GM12878 (cell line): ENCODE data around the gene PHYKPL. TPM values are rescaled to one million over a fixed set of nuclear protein-coding genes. Genes with fewer than 3 reads are reported as not detected.

Experiments
- ATF7 ChIP-seq: fragments of 450-650 bp; IDR thresholded peaks from 2 replicates; pipeline ENCODE4 v1.6.1; 2016; ENCODE audit warnings: low read depth, mild to moderate bottlenecking
- CREB1 ChIP-seq: IDR thresholded peaks from 2 replicates; pipeline ENCODE4 v1.6.1; 2012; ENCODE audit warnings: low read depth, mild to moderate bottlenecking, inconsistent platforms
- ETV6 ChIP-seq, 2 experiments: fragments of 450-650 bp in 1 of 2; IDR thresholded peaks in 1 of 2; conservative IDR thresholded peaks in 1 of 2; 2 replicates each; pipeline ENCODE4 v1.6.1; 2014; ENCODE audit warnings: antibody characterized with exemption in 1 of 2, borderline replicate concordance in 1 of 2, low read depth in 1 of 2, mild to moderate bottlenecking in 1 of 2, moderate library complexity in 1 of 2
- EZH2 ChIP-seq: IDR thresholded peaks from 2 replicates; pipeline ENCODE4 v1.6.1; 2012; ENCODE audit warnings: low read depth, mild to moderate bottlenecking, control low read depth, inconsistent platforms, low read length, borderline replicate concordance; ENCODE audit not compliant: control insufficient read depth
- MYB ChIP-seq: fragments of 150-350 bp; IDR thresholded peaks from 2 replicates; pipeline ENCODE4 v1.6.1; 2014; ENCODE audit warnings: mild to moderate bottlenecking, low read depth, low read length, borderline replicate concordance
- POLR2A ChIP-seq: IDR thresholded peaks from 2 replicates; pipeline ENCODE4 v1.6.1; 2011; ENCODE audit warnings: low read depth, mild to moderate bottlenecking, low read length
- POLR2AphosphoS2 ChIP-seq: IDR thresholded peaks from 2 replicates; pipeline ENCODE4 v1.6.1; 2011; ENCODE audit warnings: low read depth, mild to moderate bottlenecking, low read length, improper control_type of control experiment, moderate library complexity
- RFX5 ChIP-seq: IDR thresholded peaks from 2 replicates; pipeline ENCODE4 v1.6.1; 2011; ENCODE audit warnings: low read depth, low read length, improper control_type of control experiment
- STAT1 ChIP-seq: fragments of 450-650 bp; conservative IDR thresholded peaks from 2 replicates; pipeline ENCODE4 v1.6.1; 2014; ENCODE audit warnings: antibody characterized with exemption, mild to moderate bottlenecking
- SUPT20H ChIP-seq: IDR thresholded peaks from 2 replicates; pipeline ENCODE4 v1.6.1; 2011; ENCODE audit warnings: low read depth, mild to moderate bottlenecking, low read length, moderate library complexity, borderline replicate concordance; ENCODE audit not compliant: control insufficient read depth
- YBX1 ChIP-seq: fragments of 450-650 bp; IDR thresholded peaks from 2 replicates; pipeline ENCODE4 v1.6.1; 2016; ENCODE audit warnings: antibody characterized with exemption
- ZBED1 ChIP-seq: IDR thresholded peaks from 2 replicates; pipeline ENCODE4 v1.6.1; 2016; ENCODE audit warnings: borderline replicate concordance
- polyA plus RNA-seq, 11 experiments: library from polyadenylated mRNA; depleted of rRNA in 4 of 11; unstranded in 6 of 11; stranded (reverse) in 5 of 11; fragments of >200 nt; fragmentation: Nextera tagmentation in 4 of 11; fragmentation: Illumina TruSeq in 1 of 11; extraction: Ambion mirVana in 4 of 11; extraction: Trizol in 1 of 11; gene quantifications; 1 replicate in 1 of 11; 2 replicates in 10 of 11; pipeline versions ENCODE4 v1.2.1 to v1.2.3, GENCODE V29; 2011 to 2016; ENCODE audit warnings: inconsistent platforms in 2 of 11, missing spikeins in 2 of 11, low read depth in 1 of 11
- total RNA-seq, 4 experiments: library from RNA; depleted of rRNA in 3 of 4; stranded (reverse); fragments of >200 nt in 3 of 4; fragmentation: Illumina TruSeq in 1 of 4; extraction: Trizol in 1 of 4; gene quantifications; 2 replicates each; pipeline versions ENCODE4 v1.2.1 to v1.2.3, GENCODE V29; 2013 to 2021
- TF ChIP-seq, protein P1 (sequence below), 3 experiments: IDR thresholded peaks in 2 of 3; conservative IDR thresholded peaks in 1 of 3; 2 replicates each; pipeline ENCODE4 v1.5.1; 2011; ENCODE audit warnings: low read depth in 3 of 3, low read length in 3 of 3, mild to moderate bottlenecking in 3 of 3, control low read depth in 2 of 3, moderate library complexity in 2 of 3, inconsistent platforms in 1 of 3, mixed read lengths in 1 of 3; ENCODE audit not compliant: control insufficient read depth in 2 of 3, insufficient read depth in 1 of 3; ENCODE audit errors: extremely low read depth in 1 of 3
- TF ChIP-seq, protein P2 (sequence below): IDR thresholded peaks from 2 replicates; pipeline ENCODE4 v1.6.1; 2012; ENCODE audit warnings: low read depth, low read length, improper control_type of control experiment
- TF ChIP-seq, protein P3 (sequence below): fragments of 450-650 bp; IDR thresholded peaks from 2 replicates; pipeline ENCODE4 v1.6.1; 2018; ENCODE audit warnings: borderline replicate concordance, mild to moderate bottlenecking; ENCODE audit not compliant: partially characterized antibody
- TF ChIP-seq, protein P4 (sequence below): fragments of 450-650 bp; formaldehyde crosslinking; IDR thresholded peaks from 2 replicates; pipeline ENCODE4 v1.4.0; 2020; ENCODE audit warnings: mild to moderate bottlenecking, moderate library complexity
- TF ChIP-seq, protein P5 (sequence below): fragments of 450-650 bp; IDR thresholded peaks from 2 replicates; pipeline ENCODE4 v1.6.1; 2017; ENCODE audit warnings: borderline replicate concordance

The PHYKPL gene
- total and polyA plus RNA-seq, 10 of the 15 experiments (the other 5 are each of a cell fraction or from before 2014, with no cell fraction given): 4.5 to 53.9 (median 25.6) TPM

DNA sequence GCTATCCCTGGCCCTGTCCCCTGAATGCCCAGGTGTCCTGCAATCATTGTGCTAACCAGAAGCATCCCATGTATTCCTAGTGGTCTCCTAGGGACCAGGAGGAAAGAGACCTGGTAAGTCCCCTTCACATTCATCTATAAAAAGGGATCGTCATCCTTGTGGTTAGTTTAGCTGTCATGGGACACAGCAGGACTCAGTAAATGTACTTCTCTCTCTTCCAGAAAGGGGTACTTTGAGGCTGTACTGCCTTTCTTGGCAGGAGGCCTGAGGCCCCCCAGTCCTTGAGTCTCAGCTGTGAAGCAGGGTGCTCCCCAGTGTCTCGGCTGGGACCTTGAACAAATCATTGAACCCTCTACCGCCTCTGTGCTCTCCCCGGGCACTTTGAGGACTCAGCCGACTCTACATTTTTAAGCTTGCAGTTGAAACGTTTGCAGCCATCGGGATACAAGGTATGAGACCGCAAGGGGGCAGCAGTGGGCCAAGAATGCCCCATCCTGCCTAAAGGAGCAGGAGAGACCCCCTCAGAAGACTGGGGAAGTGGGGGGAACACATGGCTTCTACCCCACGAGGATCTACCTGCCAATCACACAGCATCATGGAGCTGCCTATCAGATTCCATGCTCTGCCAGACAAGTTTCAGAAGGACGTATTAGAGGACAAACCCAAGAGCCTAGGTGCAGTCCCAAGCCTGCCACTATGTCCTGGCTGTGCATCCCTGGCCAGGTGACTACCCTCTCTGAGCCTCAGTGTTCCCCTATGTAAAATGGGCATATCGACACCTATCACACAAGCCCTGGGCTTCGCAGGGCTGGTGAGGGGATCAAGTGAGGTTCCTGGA, 2.4 kb upstream of the PHYKPL start (continued):
- TF ChIP-seq ETV6 (conservative IDR thresholded peaks at IDR 0.05 in 1 of 2, IDR thresholded peaks at IDR 0.05 in 1 of 2; ENCODE audit: borderline replicate concordance in 1 of 2, low read depth in 1 of 2) (no peak), CREB1 (no peak), SUPT20H (no peak), POLR2AphosphoS2 (no peak), RFX5 (no peak), STAT1 (no peak), EZH2 (no peak), YBX1 (no peak), ZBED1 (no peak), ATF7 (no peak), POLR2A (no peak), MYB (no peak)
- TF ChIP-seq, protein P1, sequence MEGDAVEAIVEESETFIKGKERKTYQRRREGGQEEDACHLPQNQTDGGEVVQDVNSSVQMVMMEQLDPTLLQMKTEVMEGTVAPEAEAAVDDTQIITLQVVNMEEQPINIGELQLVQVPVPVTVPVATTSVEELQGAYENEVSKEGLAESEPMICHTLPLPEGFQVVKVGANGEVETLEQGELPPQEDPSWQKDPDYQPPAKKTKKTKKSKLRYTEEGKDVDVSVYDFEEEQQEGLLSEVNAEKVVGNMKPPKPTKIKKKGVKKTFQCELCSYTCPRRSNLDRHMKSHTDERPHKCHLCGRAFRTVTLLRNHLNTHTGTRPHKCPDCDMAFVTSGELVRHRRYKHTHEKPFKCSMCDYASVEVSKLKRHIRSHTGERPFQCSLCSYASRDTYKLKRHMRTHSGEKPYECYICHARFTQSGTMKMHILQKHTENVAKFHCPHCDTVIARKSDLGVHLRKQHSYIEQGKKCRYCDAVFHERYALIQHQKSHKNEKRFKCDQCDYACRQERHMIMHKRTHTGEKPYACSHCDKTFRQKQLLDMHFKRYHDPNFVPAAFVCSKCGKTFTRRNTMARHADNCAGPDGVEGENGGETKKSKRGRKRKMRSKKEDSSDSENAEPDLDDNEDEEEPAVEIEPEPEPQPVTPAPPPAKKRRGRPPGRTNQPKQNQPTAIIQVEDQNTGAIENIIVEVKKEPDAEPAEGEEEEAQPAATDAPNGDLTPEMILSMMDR (IDR thresholded peaks at IDR 0.05 in 2 of 3, conservative IDR thresholded peaks at IDR 0.05 in 1 of 3; ENCODE audit: control insufficient read depth in 2 of 3, extremely low read depth in 1 of 3, insufficient read depth in 1 of 3, low read depth in 3 of 3, low read length in 3 of 3): peak; percentile 78 to 85 (median 81)
- TF ChIP-seq, protein P2, sequence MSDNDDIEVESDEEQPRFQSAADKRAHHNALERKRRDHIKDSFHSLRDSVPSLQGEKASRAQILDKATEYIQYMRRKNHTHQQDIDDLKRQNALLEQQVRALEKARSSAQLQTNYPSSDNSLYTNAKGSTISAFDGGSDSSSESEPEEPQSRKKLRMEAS: no peak
- TF ChIP-seq, protein P3, sequence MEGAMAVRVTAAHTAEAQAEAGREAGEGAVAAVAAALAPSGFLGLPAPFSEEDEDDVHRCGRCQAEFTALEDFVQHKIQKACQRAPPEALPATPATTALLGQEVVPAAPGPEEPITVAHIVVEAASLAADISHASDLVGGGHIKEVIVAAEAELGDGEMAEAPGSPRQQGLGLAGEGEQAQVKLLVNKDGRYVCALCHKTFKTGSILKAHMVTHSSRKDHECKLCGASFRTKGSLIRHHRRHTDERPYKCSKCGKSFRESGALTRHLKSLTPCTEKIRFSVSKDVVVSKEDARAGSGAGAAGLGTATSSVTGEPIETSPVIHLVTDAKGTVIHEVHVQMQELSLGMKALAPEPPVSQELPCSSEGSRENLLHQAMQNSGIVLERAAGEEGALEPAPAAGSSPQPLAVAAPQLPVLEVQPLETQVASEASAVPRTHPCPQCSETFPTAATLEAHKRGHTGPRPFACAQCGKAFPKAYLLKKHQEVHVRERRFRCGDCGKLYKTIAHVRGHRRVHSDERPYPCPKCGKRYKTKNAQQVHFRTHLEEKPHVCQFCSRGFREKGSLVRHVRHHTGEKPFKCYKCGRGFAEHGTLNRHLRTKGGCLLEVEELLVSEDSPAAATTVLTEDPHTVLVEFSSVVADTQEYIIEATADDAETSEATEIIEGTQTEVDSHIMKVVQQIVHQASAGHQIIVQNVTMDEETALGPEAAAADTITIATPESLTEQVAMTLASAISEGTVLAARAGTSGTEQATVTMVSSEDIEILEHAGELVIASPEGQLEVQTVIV: no peak
- TF ChIP-seq, protein P4, sequence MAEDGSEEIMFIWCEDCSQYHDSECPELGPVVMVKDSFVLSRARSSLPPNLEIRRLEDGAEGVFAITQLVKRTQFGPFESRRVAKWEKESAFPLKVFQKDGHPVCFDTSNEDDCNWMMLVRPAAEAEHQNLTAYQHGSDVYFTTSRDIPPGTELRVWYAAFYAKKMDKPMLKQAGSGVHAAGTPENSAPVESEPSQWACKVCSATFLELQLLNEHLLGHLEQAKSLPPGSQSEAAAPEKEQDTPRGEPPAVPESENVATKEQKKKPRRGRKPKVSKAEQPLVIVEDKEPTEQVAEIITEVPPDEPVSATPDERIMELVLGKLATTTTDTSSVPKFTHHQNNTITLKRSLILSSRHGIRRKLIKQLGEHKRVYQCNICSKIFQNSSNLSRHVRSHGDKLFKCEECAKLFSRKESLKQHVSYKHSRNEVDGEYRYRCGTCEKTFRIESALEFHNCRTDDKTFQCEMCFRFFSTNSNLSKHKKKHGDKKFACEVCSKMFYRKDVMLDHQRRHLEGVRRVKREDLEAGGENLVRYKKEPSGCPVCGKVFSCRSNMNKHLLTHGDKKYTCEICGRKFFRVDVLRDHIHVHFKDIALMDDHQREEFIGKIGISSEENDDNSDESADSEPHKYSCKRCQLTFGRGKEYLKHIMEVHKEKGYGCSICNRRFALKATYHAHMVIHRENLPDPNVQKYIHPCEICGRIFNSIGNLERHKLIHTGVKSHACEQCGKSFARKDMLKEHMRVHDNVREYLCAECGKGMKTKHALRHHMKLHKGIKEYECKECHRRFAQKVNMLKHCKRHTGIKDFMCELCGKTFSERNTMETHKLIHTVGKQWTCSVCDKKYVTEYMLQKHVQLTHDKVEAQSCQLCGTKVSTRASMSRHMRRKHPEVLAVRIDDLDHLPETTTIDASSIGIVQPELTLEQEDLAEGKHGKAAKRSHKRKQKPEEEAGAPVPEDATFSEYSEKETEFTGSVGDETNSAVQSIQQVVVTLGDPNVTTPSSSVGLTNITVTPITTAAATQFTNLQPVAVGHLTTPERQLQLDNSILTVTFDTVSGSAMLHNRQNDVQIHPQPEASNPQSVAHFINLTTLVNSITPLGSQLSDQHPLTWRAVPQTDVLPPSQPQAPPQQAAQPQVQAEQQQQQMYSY: no peak
- TF ChIP-seq, protein P5, sequence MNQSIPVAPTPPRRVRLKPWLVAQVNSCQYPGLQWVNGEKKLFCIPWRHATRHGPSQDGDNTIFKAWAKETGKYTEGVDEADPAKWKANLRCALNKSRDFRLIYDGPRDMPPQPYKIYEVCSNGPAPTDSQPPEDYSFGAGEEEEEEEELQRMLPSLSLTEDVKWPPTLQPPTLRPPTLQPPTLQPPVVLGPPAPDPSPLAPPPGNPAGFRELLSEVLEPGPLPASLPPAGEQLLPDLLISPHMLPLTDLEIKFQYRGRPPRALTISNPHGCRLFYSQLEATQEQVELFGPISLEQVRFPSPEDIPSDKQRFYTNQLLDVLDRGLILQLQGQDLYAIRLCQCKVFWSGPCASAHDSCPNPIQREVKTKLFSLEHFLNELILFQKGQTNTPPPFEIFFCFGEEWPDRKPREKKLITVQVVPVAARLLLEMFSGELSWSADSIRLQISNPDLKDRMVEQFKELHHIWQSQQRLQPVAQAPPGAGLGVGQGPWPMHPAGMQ: no peak
